ENCODE data around the gene FAM241A.

Gene FAM241A

GRCh38 chr4:112213856-112214255, 68.6 kb downstream of the FAM241A start:
- DNase-seq (ENCODE audit: extremely low spot score): no peak

GRCh38 chr4:112214390-112215264, 69.4 kb downstream of the FAM241A start:
- no peak for TF ChIP-seq ELF4 (IDR thresholded peaks at IDR 0.05)
- no peak for TF ChIP-seq TARDBP (IDR thresholded peaks at IDR 0.05)
- no peak for TF ChIP-seq HDGF (IDR thresholded peaks at IDR 0.05; ENCODE audit: borderline replicate concordance)
- TF ChIP-seq ARNT (IDR thresholded peaks at IDR 0.05): no peak
- no peak for TF ChIP-seq FOXK2 (IDR thresholded peaks at IDR 0.05)
- TF ChIP-seq SUZ12 (IDR thresholded peaks at IDR 0.05): no peak
- no peak for TF ChIP-seq L3MBTL2 (conservative IDR thresholded peaks at IDR 0.05)
- no peak for TF ChIP-seq SP1 (IDR thresholded peaks at IDR 0.05)
- no peak for TF ChIP-seq PKNOX1 (IDR thresholded peaks at IDR 0.05)
- no peak for TF ChIP-seq NFRKB (IDR thresholded peaks at IDR 0.05)
- no peak for TF ChIP-seq ZNF384 (IDR thresholded peaks at IDR 0.05)
- TF ChIP-seq CTBP1 (IDR thresholded peaks at IDR 0.05; ENCODE audit: borderline replicate concordance): no peak
- no peak for TF ChIP-seq BHLHE40 (IDR thresholded peaks at IDR 0.05; ENCODE audit: borderline replicate concordance)
- no peak for TF ChIP-seq FOXA1 (IDR thresholded peaks at IDR 0.05)
- no peak for TF ChIP-seq LEF1 (IDR thresholded peaks at IDR 0.05; ENCODE audit: borderline replicate concordance)
- DNase-seq (ENCODE audit: extremely low spot score): peak; percentile 22
- CTCF ChIA-PET: interaction anchor here (0.6 to 1.6 kb wide), 8 partner anchors 11 to 280 kb away, joined by 3 to 9 read pairs (median 4); no protein-coding TSS in a partner anchor
- POLR2A ChIA-PET: no interaction called here

More at GRCh38 chr4:112213856-112214255, 68.6 kb downstream of the FAM241A start:
- POLR2A ChIA-PET: no interaction called here
- TF ChIP-seq NFRKB (IDR thresholded peaks at IDR 0.05) (no peak), FOXK2 (IDR thresholded peaks at IDR 0.05) (no peak), FOXM1 (IDR thresholded peaks at IDR 0.05; ENCODE audit: borderline replicate concordance) (no peak), ZNF384 (IDR thresholded peaks at IDR 0.05) (no peak), L3MBTL2 (conservative IDR thresholded peaks at IDR 0.05) (no peak), ELF4 (IDR thresholded peaks at IDR 0.05) (no peak), PKNOX1 (IDR thresholded peaks at IDR 0.05) (no peak), SP1 (IDR thresholded peaks at IDR 0.05) (no peak), TARDBP (IDR thresholded peaks at IDR 0.05) (no peak), ARNT (IDR thresholded peaks at IDR 0.05) (no peak), BHLHE40 (IDR thresholded peaks at IDR 0.05; ENCODE audit: borderline replicate concordance) (no peak), HDGF (IDR thresholded peaks at IDR 0.05; ENCODE audit: borderline replicate concordance) (no peak), CTBP1 (IDR thresholded peaks at IDR 0.05; ENCODE audit: borderline replicate concordance) (no peak), SUZ12 (IDR thresholded peaks at IDR 0.05) (no peak), LEF1 (IDR thresholded peaks at IDR 0.05; ENCODE audit: borderline replicate concordance) (no peak), FOXA1 (IDR thresholded peaks at IDR 0.05) (no peak)
- CTCF ChIA-PET: interaction anchor here (0.7 to 1.6 kb wide), 3 partner anchors 14 to 22 kb away, joined by 3 to 9 read pairs (median 4); no protein-coding TSS in a partner anchor

- ChIA-PET POLR2A (no interaction called here), CTCF (no interaction called here)
- TF ChIP-seq ARNT (IDR thresholded peaks at IDR 0.05): no peak
- TF ChIP-seq FOXA1 (IDR thresholded peaks at IDR 0.05): no peak
- TF ChIP-seq ZNF384 (IDR thresholded peaks at IDR 0.05): no peak
- no peak for TF ChIP-seq HDGF (IDR thresholded peaks at IDR 0.05; ENCODE audit: borderline replicate concordance)
- no peak for TF ChIP-seq SP1 (IDR thresholded peaks at IDR 0.05)
- no peak for TF ChIP-seq LEF1 (IDR thresholded peaks at IDR 0.05; ENCODE audit: borderline replicate concordance)
- TF ChIP-seq PKNOX1 (IDR thresholded peaks at IDR 0.05): no peak
- no peak for TF ChIP-seq SUZ12 (IDR thresholded peaks at IDR 0.05)
- no peak for TF ChIP-seq L3MBTL2 (conservative IDR thresholded peaks at IDR 0.05)
- TF ChIP-seq TARDBP (IDR thresholded peaks at IDR 0.05): no peak
- no peak for TF ChIP-seq ELF4 (IDR thresholded peaks at IDR 0.05)
- no peak for TF ChIP-seq CTBP1 (IDR thresholded peaks at IDR 0.05; ENCODE audit: borderline replicate concordance)
- no peak for DNase-seq (ENCODE audit: extremely low spot score)
Measured at GRCh38 chr4:112219826-112220366, 74.6 kb downstream of the FAM241A start.

GRCh38 chr4:112222219-112222955, 77.1 kb downstream of the FAM241A start:
- POLR2A ChIA-PET: no interaction called here
- CTCF ChIA-PET: no interaction called here
- DNase-seq (ENCODE audit: extremely low spot score): no peak
- TF ChIP-seq HDGF (IDR thresholded peaks at IDR 0.05; ENCODE audit: borderline replicate concordance) (no peak), FOXA1 (IDR thresholded peaks at IDR 0.05) (no peak)

- ChIA-PET POLR2A (no interaction called here), CTCF (no interaction called here)
- TF ChIP-seq BHLHE40 (IDR thresholded peaks at IDR 0.05; ENCODE audit: borderline replicate concordance) (no peak), TARDBP (IDR thresholded peaks at IDR 0.05) (no peak), FOXM1 (IDR thresholded peaks at IDR 0.05; ENCODE audit: borderline replicate concordance) (no peak), LEF1 (IDR thresholded peaks at IDR 0.05; ENCODE audit: borderline replicate concordance) (no peak), SP1 (IDR thresholded peaks at IDR 0.05) (no peak), FOXA1 (IDR thresholded peaks at IDR 0.05) (no peak), FOXK2 (IDR thresholded peaks at IDR 0.05) (no peak), ZNF384 (IDR thresholded peaks at IDR 0.05) (no peak), ARNT (IDR thresholded peaks at IDR 0.05) (no peak), CTBP1 (IDR thresholded peaks at IDR 0.05; ENCODE audit: borderline replicate concordance) (no peak), ELF4 (IDR thresholded peaks at IDR 0.05) (no peak), PKNOX1 (IDR thresholded peaks at IDR 0.05) (no peak), L3MBTL2 (conservative IDR thresholded peaks at IDR 0.05) (no peak)
- DNase-seq (ENCODE audit: extremely low spot score): no peak
Measured at GRCh38 chr4:112225157-112225556, 79.9 kb downstream of the FAM241A start.
